K562 (cell line): ENCODE data around the gene SGSM2. TPM values are rescaled to one million over a fixed set of nuclear protein-coding genes. Genes with fewer than 3 reads are reported as not detected.

Source experiments
- BRF1 ChIP-seq: IDR thresholded peaks from 3 replicates; pipeline ENCODE4 v1.6.1; 2011; ENCODE audit warnings: borderline replicate concordance, mild to moderate bottlenecking; ENCODE audit not compliant: insufficient read length; ENCODE audit errors: extremely low read depth
- CREM ChIP-seq: IDR thresholded peaks from 2 replicates; pipeline ENCODE4 v1.6.1; 2014; ENCODE audit warnings: antibody characterized with exemption, low read depth
- CXXC5 ChIP-seq: fragments of 250-450 bp; sonication (Bioruptor Pico); IDR thresholded peaks from 2 replicates; pipeline ENCODE4 v1.8.0; 2022; ENCODE audit warnings: inconsistent platforms, mild to moderate bottlenecking, moderate library complexity
- DPF2 ChIP-seq: fragments of 450-650 bp; IDR thresholded peaks from 2 replicates; pipeline ENCODE4 v1.6.1; 2016
- IRF2 ChIP-seq: sonication (generic); formaldehyde crosslinking; IDR thresholded peaks from 2 replicates; pipeline ENCODE4 v1.8.1; 2022; ENCODE audit warnings: mild to moderate bottlenecking, missing genetic modification reagents
- JUNB ChIP-seq: fragments of 450-650 bp; formaldehyde crosslinking; conservative IDR thresholded peaks from 2 replicates; pipeline ENCODE4 v1.4.0; 2020; ENCODE audit warnings: mild to moderate bottlenecking
- RAD21 ChIP-seq, 2 experiments: fragments of 250-450 bp in 1 of 2; fragments of 450-650 bp in 1 of 2; sonication (Bioruptor Pico) in 1 of 2; formaldehyde crosslinking in 1 of 2; IDR thresholded peaks in 1 of 2; conservative IDR thresholded peaks in 1 of 2; 2 replicates each; pipeline versions ENCODE4 v1.4.0 to v1.8.0; 2020 to 2022; ENCODE audit warnings: mild to moderate bottlenecking in 2 of 2, moderate library complexity in 1 of 2
- TBP ChIP-seq: optimal IDR thresholded peaks from 2 replicates; pipeline ENCODE3; 2011; ENCODE audit warnings: low read depth, low read length, improper control_type of control experiment
- TEAD1 ChIP-seq, 2 experiments: fragments of 450-650 bp in 1 of 2; sonication (generic) in 1 of 2; formaldehyde crosslinking; IDR thresholded peaks; 2 replicates each; pipeline versions ENCODE4 v1.4.0 to v1.8.0; 2020 to 2022; ENCODE audit warnings: mild to moderate bottlenecking in 2 of 2, missing genetic modification reagents in 1 of 2
- TFAP4 ChIP-seq: sonication (generic); formaldehyde crosslinking; IDR thresholded peaks from 2 replicates; pipeline ENCODE4 v1.8.0; 2022; ENCODE audit warnings: missing genetic modification reagents, mild to moderate bottlenecking, moderate library complexity, borderline replicate concordance
- ZFX ChIP-seq: sonication (generic); formaldehyde crosslinking; IDR thresholded peaks from 2 replicates; pipeline ENCODE4 v1.8.0; 2022; ENCODE audit warnings: mild to moderate bottlenecking, missing genetic modification reagents, moderate library complexity
- ZNF384 ChIP-seq: IDR thresholded peaks from 2 replicates; pipeline ENCODE4 v1.6.1; 2012; ENCODE audit warnings: low read depth, low read length, improper control_type of control experiment
- ZNF408 ChIP-seq: fragments of 250-450 bp; sonication (Bioruptor Pico); IDR thresholded peaks from 2 replicates; pipeline ENCODE4 v1.4.0; 2020; ENCODE audit warnings: low read depth, mild to moderate bottlenecking, moderate library complexity
- ZNF583 ChIP-seq: fragments of 250-450 bp; sonication (Bioruptor Pico); IDR thresholded peaks from 2 replicates; pipeline ENCODE4 v1.4.0; 2020
- polyA plus RNA-seq, 8 experiments: library from polyadenylated mRNA; depleted of rRNA in 4 of 8; stranded (reverse) in 5 of 8; unstranded in 3 of 8; fragments of >200 nt; fragmentation: Nextera tagmentation in 2 of 8; fragmentation: Illumina TruSeq in 1 of 8; extraction: Ambion mirVana in 2 of 8; extraction: Trizol in 1 of 8; gene quantifications; 2 replicates each; pipeline versions ENCODE4 v1.2.1 to v1.2.3, GENCODE V29; 2011 to 2014; ENCODE audit warnings: inconsistent platforms in 1 of 8, missing spikeins in 1 of 8
- total RNA-seq, 7 experiments: library from RNA; depleted of rRNA in 6 of 7; stranded (reverse); fragments of >200 nt in 6 of 7; fragmentation: Illumina TruSeq in 2 of 7; extraction: Trizol in 2 of 7; gene quantifications; 2 replicates each; pipeline versions ENCODE4 v1.2.1 to v1.2.3, GENCODE V29; 2011 to 2021; ENCODE audit warnings: low replicate concordance in 1 of 7
- TF ChIP-seq, protein P1 (sequence below), 2 experiments: fragments of 450-650 bp; formaldehyde crosslinking in 1 of 2; IDR thresholded peaks; 2 replicates each; pipeline versions ENCODE4 v1.4.0 to v1.6.1; 2014 to 2020; ENCODE audit warnings: mild to moderate bottlenecking in 2 of 2, borderline replicate concordance in 1 of 2, low read depth in 1 of 2
- TF ChIP-seq, protein P2 (sequence below): fragments of 450-650 bp; IDR thresholded peaks from 2 replicates; pipeline ENCODE4 v1.6.1; 2016; ENCODE audit warnings: mild to moderate bottlenecking

The SGSM2 gene
- total and polyA plus RNA-seq, 9 of the 15 experiments (the other 6 are each of a cell fraction or from before 2014, with no cell fraction given): 0.20 to 26.3 (median 14.8) TPM

GRCh38 chr17:2393174-2393953, 56.1 kb downstream of the SGSM2 start (continued):
- TF ChIP-seq, protein P1, sequence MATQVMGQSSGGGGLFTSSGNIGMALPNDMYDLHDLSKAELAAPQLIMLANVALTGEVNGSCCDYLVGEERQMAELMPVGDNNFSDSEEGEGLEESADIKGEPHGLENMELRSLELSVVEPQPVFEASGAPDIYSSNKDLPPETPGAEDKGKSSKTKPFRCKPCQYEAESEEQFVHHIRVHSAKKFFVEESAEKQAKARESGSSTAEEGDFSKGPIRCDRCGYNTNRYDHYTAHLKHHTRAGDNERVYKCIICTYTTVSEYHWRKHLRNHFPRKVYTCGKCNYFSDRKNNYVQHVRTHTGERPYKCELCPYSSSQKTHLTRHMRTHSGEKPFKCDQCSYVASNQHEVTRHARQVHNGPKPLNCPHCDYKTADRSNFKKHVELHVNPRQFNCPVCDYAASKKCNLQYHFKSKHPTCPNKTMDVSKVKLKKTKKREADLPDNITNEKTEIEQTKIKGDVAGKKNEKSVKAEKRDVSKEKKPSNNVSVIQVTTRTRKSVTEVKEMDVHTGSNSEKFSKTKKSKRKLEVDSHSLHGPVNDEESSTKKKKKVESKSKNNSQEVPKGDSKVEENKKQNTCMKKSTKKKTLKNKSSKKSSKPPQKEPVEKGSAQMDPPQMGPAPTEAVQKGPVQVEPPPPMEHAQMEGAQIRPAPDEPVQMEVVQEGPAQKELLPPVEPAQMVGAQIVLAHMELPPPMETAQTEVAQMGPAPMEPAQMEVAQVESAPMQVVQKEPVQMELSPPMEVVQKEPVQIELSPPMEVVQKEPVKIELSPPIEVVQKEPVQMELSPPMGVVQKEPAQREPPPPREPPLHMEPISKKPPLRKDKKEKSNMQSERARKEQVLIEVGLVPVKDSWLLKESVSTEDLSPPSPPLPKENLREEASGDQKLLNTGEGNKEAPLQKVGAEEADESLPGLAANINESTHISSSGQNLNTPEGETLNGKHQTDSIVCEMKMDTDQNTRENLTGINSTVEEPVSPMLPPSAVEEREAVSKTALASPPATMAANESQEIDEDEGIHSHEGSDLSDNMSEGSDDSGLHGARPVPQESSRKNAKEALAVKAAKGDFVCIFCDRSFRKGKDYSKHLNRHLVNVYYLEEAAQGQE (IDR thresholded peaks at IDR 0.05; ENCODE audit: borderline replicate concordance): no peak
- TF ChIP-seq, protein P1 (CRISPR knock-in tag; IDR thresholded peaks at IDR 0.05; ENCODE audit: low read depth): peak; percentile 43; the same call in 1 of the 2 replicates
- no peak for TF ChIP-seq JUNB (CRISPR knock-in tag)
- TF ChIP-seq TEAD1 (CRISPR knock-in tag; IDR thresholded peaks at IDR 0.05): peak in 1 of 2 experiments; percentile 32; a peak in 1 of 4 replicates
- no peak for TF ChIP-seq TBP
- TF ChIP-seq ZNF408 (CRISPR knock-in tag): no peak
- TF ChIP-seq RAD21 (CRISPR knock-in tag; conservative IDR thresholded peaks at IDR 0.05 in 1 of 2, IDR thresholded peaks at IDR 0.05 in 1 of 2): no peak
- TF ChIP-seq ZNF583 (CRISPR knock-in tag): no peak
- 0 out of 2 replicates have a peak, but pooled peaks have one; percentile 48 for TF ChIP-seq TFAP4 (CRISPR knock-in tag)
- TF ChIP-seq CREM: peak; percentile 89
- TF ChIP-seq BRF1: no peak
- TF ChIP-seq, protein P2, sequence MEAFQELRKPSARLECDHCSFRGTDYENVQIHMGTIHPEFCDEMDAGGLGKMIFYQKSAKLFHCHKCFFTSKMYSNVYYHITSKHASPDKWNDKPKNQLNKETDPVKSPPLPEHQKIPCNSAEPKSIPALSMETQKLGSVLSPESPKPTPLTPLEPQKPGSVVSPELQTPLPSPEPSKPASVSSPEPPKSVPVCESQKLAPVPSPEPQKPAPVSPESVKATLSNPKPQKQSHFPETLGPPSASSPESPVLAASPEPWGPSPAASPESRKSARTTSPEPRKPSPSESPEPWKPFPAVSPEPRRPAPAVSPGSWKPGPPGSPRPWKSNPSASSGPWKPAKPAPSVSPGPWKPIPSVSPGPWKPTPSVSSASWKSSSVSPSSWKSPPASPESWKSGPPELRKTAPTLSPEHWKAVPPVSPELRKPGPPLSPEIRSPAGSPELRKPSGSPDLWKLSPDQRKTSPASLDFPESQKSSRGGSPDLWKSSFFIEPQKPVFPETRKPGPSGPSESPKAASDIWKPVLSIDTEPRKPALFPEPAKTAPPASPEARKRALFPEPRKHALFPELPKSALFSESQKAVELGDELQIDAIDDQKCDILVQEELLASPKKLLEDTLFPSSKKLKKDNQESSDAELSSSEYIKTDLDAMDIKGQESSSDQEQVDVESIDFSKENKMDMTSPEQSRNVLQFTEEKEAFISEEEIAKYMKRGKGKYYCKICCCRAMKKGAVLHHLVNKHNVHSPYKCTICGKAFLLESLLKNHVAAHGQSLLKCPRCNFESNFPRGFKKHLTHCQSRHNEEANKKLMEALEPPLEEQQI: no peak
- no peak; the same call in 1 of the 2 replicates for TF ChIP-seq CXXC5 (CRISPR knock-in tag)
- TF ChIP-seq IRF2 (CRISPR knock-in tag): no peak
- no peak for TF ChIP-seq ZNF384
- TF ChIP-seq ZFX (CRISPR knock-in tag): peak; percentile 54; the same call in 1 of the 2 replicates
- peak; percentile 40; the same call in 1 of the 2 replicates for TF ChIP-seq DPF2
